H1 (cell line): ENCODE data around the gene GDF15. TPM values are rescaled to one million over a fixed set of nuclear protein-coding genes. Genes with fewer than 3 reads are reported as not detected.

Source experiments
- CTCF ChIA-PET: fragments of 300-600 bp; sonication (Branson Sonifier 250); formaldehyde crosslinking; loops from one replicate; lab custom pipeline; 2021; ENCODE audit not compliant: partially characterized antibody; lab: Charles Lee
- POLR2A ChIA-PET: fragments of 300-600 bp; sonication (Branson Sonifier 250); formaldehyde crosslinking; loops from one replicate; lab custom pipeline; 2021; ENCODE audit warnings: inconsistent platforms; ENCODE audit not compliant: partially characterized antibody; lab: Charles Lee
- DNase-seq, 2 experiments: peaks; one replicate each; pipeline versions ENCODE4 v3.0.0 to v3.0.0-alpha.2; 2010 to 2022; ENCODE audit warnings: low spot score in 2 of 2, low read depth in 1 of 2, mixed read lengths in 1 of 2
- FAIRE-seq: peaks from 2 replicates; lab custom pipeline; 2011; peaks lifted over from hg19 to GRCh38; lab: Jason Lieb, UNC
- H2AFZ ChIP-seq: 2 replicates; pipeline ENCODE4 v1.8.1; 2012; ENCODE audit warnings: low read length, inconsistent platforms
- H2AK5ac ChIP-seq: 2 replicates; pipeline ENCODE4 v1.6.1; 2013; ENCODE audit warnings: low read depth, low read length
- H2BK120ac ChIP-seq: replicated peaks from 2 replicates; pipeline ENCODE3; 2013; ENCODE audit warnings: low read depth, low read length, inconsistent platforms
- H2BK12ac ChIP-seq: 2 replicates; pipeline ENCODE4 v1.6.1; 2013; ENCODE audit warnings: low read depth, low read length
- H2BK15ac ChIP-seq: 2 replicates; pipeline ENCODE4 v1.6.1; 2013; ENCODE audit warnings: low read length
- H2BK20ac ChIP-seq: 2 replicates; pipeline ENCODE4 v1.6.1; 2013; ENCODE audit warnings: low read length
- H2BK5ac ChIP-seq: 2 replicates; pipeline ENCODE4 v1.6.1; 2013; ENCODE audit warnings: low read depth, low read length
- H3K14ac ChIP-seq: 2 replicates; pipeline ENCODE4 v1.6.1; 2013; ENCODE audit warnings: inconsistent platforms; ENCODE audit not compliant: insufficient read length
- H3K18ac ChIP-seq: 2 replicates; pipeline ENCODE4 v1.6.1; 2013; ENCODE audit warnings: low read length; ENCODE audit errors: extremely low read depth
- H3K23ac ChIP-seq: 2 replicates; pipeline ENCODE4 v1.6.1; 2013; ENCODE audit warnings: inconsistent platforms; ENCODE audit not compliant: insufficient read length
- H3K23me2 ChIP-seq: 2 replicates; pipeline ENCODE4 v1.6.1; 2013; ENCODE audit warnings: low read depth, low read length
- H3K27ac ChIP-seq: 2 replicates; pipeline ENCODE4 v1.6.1; 2011; ENCODE audit warnings: low read depth, low read length, inconsistent platforms
- H3K27me3 ChIP-seq, 4 experiments: replicated peaks in 1 of 4; 1 replicate in 1 of 4; 2 replicates in 3 of 4; pipeline versions ENCODE4 v1.6.1 to v1.8.1; 2011 to 2013; ENCODE audit warnings: low read length in 3 of 4, mild to moderate bottlenecking in 3 of 4, inconsistent platforms in 2 of 4, mixed read lengths in 2 of 4, moderate library complexity in 1 of 4; ENCODE audit not compliant: control insufficient read depth in 3 of 4, insufficient read depth in 3 of 4; ENCODE audit errors: extremely low read depth in 1 of 4
- H3K36me3 ChIP-seq, 4 experiments: 2 replicates each; pipeline versions ENCODE4 v1.6.1 to v1.8.1; 2011 to 2013; ENCODE audit warnings: mild to moderate bottlenecking in 4 of 4, low read length in 3 of 4, moderate library complexity in 2 of 4, control low read depth in 1 of 4, inconsistent platforms in 1 of 4; ENCODE audit not compliant: insufficient read depth in 4 of 4, control insufficient read depth in 2 of 4
- H3K4ac ChIP-seq: replicated peaks from 2 replicates; pipeline ENCODE3; 2013; ENCODE audit warnings: low read length, low read depth, mixed read lengths, inconsistent platforms; ENCODE audit not compliant: insufficient read length
- H3K4me1 ChIP-seq, 4 experiments: replicated peaks in 1 of 4; 1 replicate in 1 of 4; 2 replicates in 3 of 4; pipeline versions ENCODE4 v1.6.1 to v1.8.1; 2011 to 2013; ENCODE audit warnings: low read length in 3 of 4, inconsistent platforms in 2 of 4, mixed read lengths in 1 of 4; ENCODE audit not compliant: insufficient read depth in 4 of 4, control insufficient read depth in 3 of 4
- H3K4me2 ChIP-seq, 2 experiments: 2 replicates each; pipeline versions ENCODE4 v1.6.1 to v1.8.1; 2011 to 2013; ENCODE audit warnings: low read depth in 2 of 2, low read length in 2 of 2, control low read depth in 1 of 2, inconsistent platforms in 1 of 2, mild to moderate bottlenecking in 1 of 2; ENCODE audit not compliant: insufficient read depth in 1 of 2
- H3K4me3 ChIP-seq, 4 experiments: fragments of 200-600, 300-600 bp in 1 of 4; sonication (generic), shearing (Covaris generic), sonication (Bioruptor Twin) in 1 of 4; 2 replicates each; pipeline versions ENCODE4 v1.5.1 to v1.8.1; 2011 to 2016; ENCODE audit warnings: low read length in 4 of 4, low read depth in 3 of 4, control low read depth in 2 of 4, inconsistent platforms in 2 of 4, mild to moderate bottlenecking in 2 of 4, mixed read lengths in 1 of 4, moderate library complexity in 1 of 4; ENCODE audit not compliant: insufficient read depth in 2 of 4; ENCODE audit errors: extremely low read depth in 1 of 4
- H3K56ac ChIP-seq: replicated peaks from 2 replicates; pipeline ENCODE3; 2013; ENCODE audit warnings: low read depth, mild to moderate bottlenecking, mixed read lengths, low read length, inconsistent platforms; ENCODE audit not compliant: insufficient read length
- H3K79me1 ChIP-seq: 2 replicates; pipeline ENCODE4 v1.6.1; 2013; ENCODE audit warnings: low read depth, low read length, control low read depth
- H3K79me2 ChIP-seq, 2 experiments: 2 replicates each; pipeline versions ENCODE4 v1.6.1 to v1.8.1; 2012 to 2013; ENCODE audit warnings: low read length in 2 of 2, mild to moderate bottlenecking in 2 of 2, inconsistent platforms in 1 of 2; ENCODE audit not compliant: insufficient read depth in 2 of 2, control insufficient read depth in 1 of 2
- H3K9ac ChIP-seq, 4 experiments: replicated peaks in 1 of 4; 1 replicate in 1 of 4; 2 replicates in 3 of 4; pipeline versions ENCODE4 v1.6.1 to v1.8.1; 2011 to 2013; ENCODE audit warnings: low read depth in 3 of 4, low read length in 3 of 4, control low read depth in 2 of 4, mild to moderate bottlenecking in 2 of 4, moderate library complexity in 2 of 4, inconsistent platforms in 1 of 4; ENCODE audit errors: extremely low read depth in 1 of 4
- H3K9me3 ChIP-seq, 2 experiments: 2 replicates each; pipeline versions ENCODE4 v1.6.1 to v1.8.1; 2012 to 2013; ENCODE audit warnings: mild to moderate bottlenecking in 2 of 2, moderate library complexity in 2 of 2, control low read depth in 1 of 2, inconsistent platforms in 1 of 2, low read depth in 1 of 2, low read length in 1 of 2, mixed read lengths in 1 of 2; ENCODE audit not compliant: insufficient read depth in 2 of 2
- H4K20me1 ChIP-seq, 2 experiments: replicated peaks in 1 of 2; 2 replicates each; pipeline versions ENCODE3 to v1.8.1; 2011 to 2013; ENCODE audit warnings: inconsistent platforms in 2 of 2, low read length in 2 of 2, mild to moderate bottlenecking in 1 of 2; ENCODE audit not compliant: insufficient read depth in 2 of 2, control insufficient read depth in 1 of 2
- H4K5ac ChIP-seq: 2 replicates; pipeline ENCODE4 v1.6.1; 2013; ENCODE audit warnings: low read length, low read depth, mixed read lengths, inconsistent platforms; ENCODE audit not compliant: insufficient read length
- H4K8ac ChIP-seq: 2 replicates; pipeline ENCODE4 v1.8.0; 2013; ENCODE audit warnings: mild to moderate bottlenecking, moderate library complexity, low read length, inconsistent platforms; ENCODE audit not compliant: insufficient read depth; ENCODE audit errors: extremely low read depth
- H4K91ac ChIP-seq: replicated peaks from 2 replicates; pipeline ENCODE3; 2013; ENCODE audit warnings: low read length, mixed read lengths, inconsistent platforms; ENCODE audit not compliant: insufficient read length
- CTCF ChIP-seq, 3 experiments: IDR thresholded peaks; 1 replicate in 2 of 3; 2 replicates in 1 of 3; pipeline versions ENCODE4 v1.5.1 to v1.6.1; 2011; ENCODE audit warnings: low read length in 3 of 3, mild to moderate bottlenecking in 3 of 3, inconsistent platforms in 2 of 3, low read depth in 1 of 3, moderate library complexity in 1 of 3; ENCODE audit not compliant: insufficient read depth in 1 of 3; ENCODE audit errors: control extremely low read depth in 1 of 3
- RAD21 ChIP-seq, 2 experiments: IDR thresholded peaks in 1 of 2; conservative IDR thresholded peaks in 1 of 2; 2 replicates each; pipeline ENCODE4 v1.6.1; 2011; ENCODE audit warnings: low read depth in 2 of 2, low read length in 2 of 2, improper control_type of control experiment in 1 of 2, inconsistent platforms in 1 of 2, mild to moderate bottlenecking in 1 of 2, moderate library complexity in 1 of 2
- TBP ChIP-seq: IDR thresholded peaks from 2 replicates; pipeline ENCODE4 v1.6.1; 2011; ENCODE audit warnings: low read depth, low read length, improper control_type of control experiment
- WGBS, 2 experiments: shearing (Covaris generic) in 1 of 2; methylation state at CpG; one replicate each; pipeline versions ENCODE4 v1.1.6 to v1.1.7; 2013 to 2015; ENCODE audit warnings: low lambda C conversion rate in 2 of 2, mixed read lengths in 2 of 2, inconsistent platforms in 1 of 2, low coverage in 1 of 2, missing lambda C conversion rate in 1 of 2; ENCODE audit not compliant: insufficient replicate concordance in 2 of 2, insufficient coverage in 1 of 2, insufficient read length in 1 of 2; ENCODE audit errors: extremely low coverage in 1 of 2, missing lambda C conversion rate in 1 of 2; 5-methylcytosine and 5-hydroxymethylcytosine counted together
- polyA plus RNA-seq, 7 experiments: library from polyadenylated mRNA; depleted of rRNA in 3 of 7; stranded (reverse) in 5 of 7; unstranded in 2 of 7; fragments of >200 nt in 5 of 7; fragments of 200-250 nt in 2 of 7; gene quantifications; 1 replicate in 5 of 7; 2 replicates in 1 of 7; 4 replicates in 1 of 7; pipeline versions ENCODE4 v1.2.1 to v1.2.3, GENCODE V29; 2011 to 2013; ENCODE audit warnings: missing spikeins in 2 of 7, mixed read lengths in 2 of 7
- total RNA-seq: library from RNA; stranded (reverse); fragmentation: NEBNext Ultra II Directional; extraction: Animal tissue kit (Norgen Biotek cat#: 25700); gene quantifications from 2 replicates; pipeline ENCODE4 v1.2.1, GENCODE V29; 2021

GDF15 gene
- total and polyA plus RNA-seq, 2 of the 8 experiments (the other 6 are each of a cell fraction or from before 2014, with no cell fraction given) = 4.1 to 8.5 TPM

- peak overlapping the region; percentile 18; the same call in 1 of the 2 replicates for H4K8ac ChIP-seq
- H4K20me1 ChIP-seq = peaks cover 4 to 16% of the 10 kb centered on the region in 2 experiments
- H3K36me3 ChIP-seq = no peaks in the 10 kb centered on the region
- H2AK5ac ChIP-seq = 0 out of 2 replicates have a peak overlapping the region, but pooled peaks have one; percentile 82
- CTCF ChIA-PET = interaction anchor here (1.0 to 1.6 kb wide), 6 partner anchors 15 to 63 kb away, joined by 3 to 7 read pairs (median 4); no protein-coding TSS in a partner anchor
- no peak overlapping the region for H2AFZ ChIP-seq
- no peak for FAIRE-seq
- peaks cover 6% of the 10 kb centered on the region; the same call in 1 of the 2 replicates for H3K23me2 ChIP-seq
- no peak overlapping the region for H3K4me3 ChIP-seq
- peaks cover 0 to 32% (median 23%) of the 10 kb centered on the region in 4 experiments; a peak in 6 of 7 replicates for H3K4me1 ChIP-seq
- no peak for DNase-seq
- peaks cover 3% of the 10 kb centered on the region; the same call in 1 of the 2 replicates for H3K79me1 ChIP-seq
- POLR2A ChIA-PET = interaction anchor here (0.8 to 3.8 kb wide), 5 partner anchors 8 to 134 kb away, joined by 4 to 27 read pairs (median 5); partner anchors contain the start of gene ISYNA1
- H2BK120ac ChIP-seq = no peak overlapping the region
- H3K4me2 ChIP-seq = no peak overlapping the region
- WGBS, 2 experiments = 71% methylated on average over 18 of the region's 18 CpGs; no CpG with 5 or more reads in 1 of the 2 experiments
- no peak overlapping the region for H3K27ac ChIP-seq
- TF ChIP-seq CTCF (IDR thresholded peaks at IDR 0.05; ENCODE audit: control extremely low read depth in 1 of 3, insufficient read depth in 1 of 3, low read depth in 1 of 3, low read length in 3 of 3) (peak in 1 of 3 experiments; percentile 7; a peak in 1 of 4 replicates), RAD21 (IDR thresholded peaks at IDR 0.05 in 1 of 2, conservative IDR thresholded peaks at IDR 0.05 in 1 of 2; ENCODE audit: low read depth in 2 of 2, low read length in 2 of 2) (peak; percentile 5 to 12; a peak in 1 of 4 replicates), TBP (no peak)
- H2BK5ac ChIP-seq = no peak overlapping the region
- H3K4ac ChIP-seq = no peak overlapping the region
- H3K9me3 ChIP-seq = no peaks in the 10 kb centered on the region
- H3K14ac ChIP-seq = no peak overlapping the region
- peaks cover 0 to 3% (median 0%) of the 10 kb centered on the region in 4 experiments; a peak in 2 of 7 replicates for H3K27me3 ChIP-seq
- H3K79me2 ChIP-seq = peaks cover 0 to 4% of the 10 kb centered on the region in 2 experiments; a peak in 1 of 4 replicates
- peak overlapping the region; percentile 72; the same call in 1 of the 2 replicates for H2BK15ac ChIP-seq
- H3K18ac ChIP-seq = no peak overlapping the region; the same call in none of the 2 replicates
- H2BK12ac ChIP-seq = peak overlapping the region; percentile 87; the same call in 1 of the 2 replicates
- peak overlapping the region; percentile 53 for H4K91ac ChIP-seq
- H2BK20ac ChIP-seq = no peak overlapping the region
- no peak overlapping the region for H3K9ac ChIP-seq
- H3K23ac ChIP-seq = no peak overlapping the region
- H3K56ac ChIP-seq = no peak overlapping the region
- no peak overlapping the region for H4K5ac ChIP-seq
Measured at GRCh38 chr19:18425515-18426415, 39.8 kb downstream of the GDF15 start.
